HG02759 (cell line): ENCODE data around the gene TMEM163.
"Not testable (repeated sequence)": the region's sequence is repeated elsewhere in the genome, so short reads cannot be mapped to it uniquely, and the experiment has no call there.

Source experiments
- ATAC-seq: cut with Tn5 transposase; IDR thresholded peaks from one replicate; pipeline ENCODE4 v1.9.1; 2021; ENCODE audit warnings: mild to moderate bottlenecking, moderate library complexity; ENCODE audit not compliant: unreplicated experiment

Gene TMEM163

GRCh38 chr2:134583462-134583861 lies 135.3 kb downstream of the TMEM163 start:
- no peak for ATAC-seq

DNA sequence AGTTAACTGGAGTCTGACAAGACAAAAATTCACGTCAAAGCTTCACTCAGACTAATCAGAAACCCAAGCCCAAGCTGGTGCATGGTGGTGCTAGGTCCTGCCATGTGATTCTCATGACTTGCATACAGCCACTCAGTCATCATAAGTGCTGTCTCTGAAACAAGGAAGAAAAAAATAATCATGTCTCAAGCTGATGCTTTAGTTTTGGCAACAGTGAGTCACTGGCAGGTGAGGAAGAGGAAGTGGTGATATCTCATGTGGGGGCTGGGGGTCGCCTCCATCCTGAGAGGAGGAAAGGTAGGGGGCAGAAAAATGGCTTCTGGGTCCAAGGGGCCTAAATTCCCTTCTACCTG lies 136.3 kb downstream of the TMEM163 start:
- ATAC-seq = no peak

- ATAC-seq = peak; percentile 40
Observed at GRCh38 chr2:134581877-134582546, 136.8 kb downstream of the TMEM163 start.

GRCh38 chr2:134578316-134578715 lies 140.5 kb downstream of the TMEM163 start:
- no peak for ATAC-seq

DNA sequence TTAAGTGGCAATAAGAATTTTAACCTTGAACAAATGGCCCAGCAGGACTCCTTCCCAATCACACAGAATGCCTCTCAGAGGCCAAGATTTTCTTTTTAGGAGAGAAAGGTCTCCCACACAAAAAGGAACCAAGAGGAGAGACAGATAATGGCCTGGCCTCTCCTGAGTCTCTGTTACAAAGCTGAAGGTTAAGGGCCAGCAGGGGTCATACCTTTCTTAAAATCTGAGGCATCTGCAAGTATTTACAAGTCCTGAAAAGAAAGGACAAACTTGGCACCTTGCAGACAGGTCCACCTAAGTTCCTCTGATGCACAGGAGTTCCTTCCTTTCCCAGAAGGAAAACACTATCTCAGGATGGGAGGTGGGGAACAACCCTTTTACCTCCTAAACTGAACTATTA lies 142.3 kb downstream of the TMEM163 start:
- ATAC-seq = no peak

GRCh38 chr2:134575888-134576287 lies 142.9 kb downstream of the TMEM163 start:
- no peak for ATAC-seq

DNA sequence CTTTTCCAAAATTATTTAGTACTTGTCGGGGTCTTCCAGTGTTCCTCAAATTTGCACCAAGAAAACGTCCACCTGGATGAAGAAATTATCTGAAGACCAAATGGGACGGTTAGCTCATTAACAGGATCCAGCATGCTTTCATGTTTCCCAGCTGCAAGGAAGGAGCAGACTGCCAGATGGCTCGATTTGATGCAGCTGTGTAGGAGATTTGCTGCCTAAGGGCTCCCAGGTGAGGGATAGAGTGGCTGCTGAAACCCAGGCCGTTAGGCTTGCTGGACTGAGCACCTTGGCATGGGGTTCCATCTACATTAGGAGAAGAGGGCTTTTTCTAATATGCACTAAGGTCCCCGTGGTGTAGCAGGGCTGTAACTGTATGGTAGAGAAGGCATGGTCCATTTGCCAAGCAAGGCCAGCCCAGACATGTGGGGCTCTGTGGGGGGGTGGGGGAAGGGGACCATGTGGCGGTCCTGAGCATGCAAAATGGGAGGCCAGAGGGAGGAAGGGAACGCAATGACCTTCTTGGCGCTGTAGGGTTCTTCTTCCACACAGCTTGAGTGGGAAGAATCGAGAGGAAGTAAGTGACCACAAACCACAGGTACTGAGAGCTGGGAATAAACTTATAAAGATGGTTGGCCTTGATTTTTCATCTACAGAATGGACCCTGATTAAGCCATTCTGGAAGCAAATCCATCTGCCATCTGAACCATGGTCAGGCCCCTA lies 144.0 kb downstream of the TMEM163 start:
- no peak for ATAC-seq

DNA sequence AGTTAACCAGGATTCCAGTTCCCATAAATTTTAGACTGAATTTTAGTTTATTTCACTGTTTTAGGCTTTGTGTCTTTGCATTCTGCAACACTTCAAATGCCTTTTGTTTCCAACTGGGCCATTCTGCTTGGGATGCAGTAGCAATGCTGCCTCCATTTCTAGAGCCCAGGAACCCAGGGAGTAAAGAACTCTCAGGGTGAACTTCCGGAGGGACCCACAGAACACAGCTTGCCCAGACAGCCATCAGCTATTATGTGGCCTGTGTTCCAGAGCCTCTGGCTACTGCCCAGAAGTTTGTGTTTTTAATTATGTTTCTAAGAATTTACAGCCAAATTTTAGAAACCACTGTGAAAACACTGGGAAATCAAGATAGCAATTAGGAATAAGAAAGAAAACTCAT lies 145.1 kb downstream of the TMEM163 start:
- no peak for ATAC-seq

GRCh38 chr2:134573085-134573370 lies 145.8 kb downstream of the TMEM163 start:
- ATAC-seq = no peak

DNA sequence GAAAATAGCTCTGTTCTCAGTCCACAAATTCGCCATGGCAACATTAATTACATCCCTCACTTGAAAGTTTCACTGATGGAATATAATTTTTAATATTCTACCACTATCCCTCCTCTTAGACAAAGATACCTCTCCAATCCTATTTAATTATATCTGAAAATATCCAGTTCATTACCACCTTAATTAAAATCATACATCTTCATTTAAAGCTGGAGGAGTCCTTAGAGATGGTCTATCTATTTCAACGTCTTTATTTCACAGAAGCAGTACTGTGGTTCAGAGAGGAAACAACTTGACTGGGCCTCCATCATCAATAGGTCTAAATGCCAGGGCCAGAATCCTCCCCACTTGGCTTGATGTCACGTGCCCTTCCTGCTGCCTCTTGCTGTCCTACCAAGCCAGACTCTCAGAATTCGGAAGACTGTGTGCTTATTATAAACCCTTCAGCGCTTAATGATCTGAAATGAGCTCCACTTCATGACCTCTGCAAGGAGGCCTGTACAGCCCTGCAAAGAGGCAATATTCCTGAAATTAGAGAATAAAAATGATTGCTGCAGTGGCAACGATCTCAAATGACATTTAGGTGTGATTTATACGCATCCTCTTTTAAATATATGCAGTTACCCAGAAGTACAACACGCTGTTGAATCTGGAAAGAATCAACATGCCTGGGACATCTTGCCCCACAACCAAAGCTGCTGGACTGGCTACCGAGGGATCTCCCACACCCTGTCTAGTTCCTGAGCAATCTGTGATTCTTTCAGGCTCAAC lies 146.3 kb downstream of the TMEM163 start:
- no peak for ATAC-seq

- ATAC-seq = no peak
Observed at GRCh38 chr2:134570676-134571075, 148.1 kb downstream of the TMEM163 start.

DNA sequence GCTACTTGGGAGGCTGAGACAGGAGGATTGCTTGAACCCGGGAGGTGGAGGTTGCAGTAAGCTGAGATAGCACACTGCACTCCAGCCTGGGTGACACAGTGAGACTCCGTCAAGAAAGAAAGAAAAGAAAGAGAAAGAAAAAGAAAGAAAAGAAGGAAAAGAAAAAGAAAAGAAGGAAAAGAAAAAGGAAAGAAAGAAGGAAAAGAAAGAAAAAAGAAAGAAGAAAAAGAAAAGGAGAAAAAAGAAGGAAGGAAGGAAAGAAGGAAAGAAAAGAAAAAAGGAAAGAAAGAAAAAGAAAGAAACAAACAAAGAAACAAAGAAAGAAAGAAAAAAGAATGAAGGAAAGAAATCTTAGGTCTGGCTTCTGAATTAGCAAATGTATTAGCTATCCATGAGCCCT lies 150.4 kb downstream of the TMEM163 start:
- ATAC-seq = no peak

GRCh38 chr2:134567666-134568065 lies 151.1 kb downstream of the TMEM163 start:
- no peak for ATAC-seq

GRCh38 chr2:134564955-134565354 lies 153.8 kb downstream of the TMEM163 start:
- not testable (repeated sequence) for ATAC-seq

- ATAC-seq = no peak
Observed at GRCh38 chr2:134564549-134564948, 154.3 kb downstream of the TMEM163 start.

DNA sequence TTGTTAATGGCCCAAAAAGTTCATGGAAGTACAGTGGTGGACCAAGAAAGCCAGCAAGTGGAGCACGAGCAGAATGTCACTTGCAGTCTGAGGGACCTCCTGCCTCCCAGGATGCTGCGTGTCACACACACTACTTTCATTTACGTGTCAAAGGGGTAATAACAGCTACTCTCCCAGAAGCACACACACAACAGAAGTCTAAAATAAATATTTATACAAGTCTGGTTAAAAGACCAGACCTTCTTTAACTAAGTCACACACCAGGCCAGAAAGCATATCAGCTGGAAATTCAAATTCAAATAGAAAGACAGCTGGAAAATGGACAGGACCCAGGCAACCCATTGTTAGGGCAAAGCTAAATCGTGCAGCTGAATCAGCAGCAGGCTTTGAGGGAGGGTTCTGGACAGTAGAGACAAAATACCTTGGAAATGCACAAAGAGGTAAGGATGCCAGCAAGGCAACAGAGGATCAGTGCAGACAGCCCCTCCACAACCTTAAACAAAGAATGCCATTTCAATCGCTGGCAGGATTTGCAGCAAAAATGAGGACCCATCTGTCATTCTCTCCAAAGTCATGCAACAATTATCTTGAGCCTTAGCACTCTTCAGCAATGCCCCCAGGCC lies 160.5 kb downstream of the TMEM163 start:
- ATAC-seq = no peak

DNA sequence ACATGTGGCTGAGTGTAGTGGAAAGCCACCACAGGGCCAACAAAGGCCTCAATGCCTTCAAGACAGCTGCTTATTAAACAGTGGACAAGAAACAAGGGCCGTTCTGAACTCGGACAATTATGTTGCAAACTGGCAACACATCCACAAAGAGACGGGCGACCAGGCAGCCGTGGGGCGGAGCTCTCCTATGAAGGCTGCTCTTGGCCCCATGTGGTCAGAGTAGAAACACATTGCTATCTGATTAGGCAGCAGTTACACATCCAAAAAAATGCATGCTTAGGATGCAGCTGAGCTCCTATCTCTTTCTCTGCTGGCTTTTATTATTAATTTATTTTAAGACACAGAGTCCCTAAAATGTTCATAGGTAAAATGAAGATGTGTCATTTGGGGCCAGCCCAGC lies 163.4 kb downstream of the TMEM163 start:
- no peak for ATAC-seq

DNA sequence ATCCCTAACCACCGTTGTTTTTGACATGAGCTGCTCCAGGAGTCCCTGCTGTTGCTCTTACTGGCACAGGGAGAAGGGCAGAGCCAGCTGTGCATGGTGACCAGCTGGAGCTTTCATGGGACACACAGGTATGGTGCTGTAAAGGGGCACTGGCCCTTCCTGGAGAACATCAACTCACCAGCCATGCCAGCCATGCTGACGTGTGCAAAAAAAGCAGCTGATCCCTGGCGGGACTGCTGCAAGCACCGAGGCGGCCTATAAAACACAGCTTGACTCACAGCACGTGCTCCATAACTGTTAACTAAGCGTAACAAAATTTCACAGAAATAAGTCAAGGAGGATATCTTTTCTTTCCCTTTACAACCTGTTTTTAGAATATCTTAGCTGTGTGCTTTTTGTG lies 165.1 kb downstream of the TMEM163 start:
- ATAC-seq = no peak

GRCh38 chr2:134550566-134551164 lies 168.1 kb downstream of the TMEM163 start:
- ATAC-seq = no peak

DNA sequence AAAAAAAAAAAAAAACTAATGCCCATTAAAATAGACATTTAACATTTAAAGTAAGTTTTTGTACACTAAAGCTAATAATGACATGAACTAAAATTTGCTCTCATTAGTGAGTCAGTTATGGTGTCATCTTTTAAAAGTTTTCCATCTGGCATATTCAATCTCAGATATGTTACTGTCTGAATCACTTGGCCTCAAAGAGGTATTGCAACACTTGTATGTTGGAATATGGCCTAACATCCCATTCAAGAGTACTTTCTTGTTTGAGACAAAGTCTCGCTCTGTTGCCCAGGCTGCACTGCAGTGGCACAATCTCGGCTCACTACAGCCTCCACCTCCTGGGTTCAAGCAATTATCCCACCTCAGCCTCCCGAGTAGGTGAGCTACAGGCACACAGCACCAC lies 169.7 kb downstream of the TMEM163 start:
- ATAC-seq = no peak

DNA sequence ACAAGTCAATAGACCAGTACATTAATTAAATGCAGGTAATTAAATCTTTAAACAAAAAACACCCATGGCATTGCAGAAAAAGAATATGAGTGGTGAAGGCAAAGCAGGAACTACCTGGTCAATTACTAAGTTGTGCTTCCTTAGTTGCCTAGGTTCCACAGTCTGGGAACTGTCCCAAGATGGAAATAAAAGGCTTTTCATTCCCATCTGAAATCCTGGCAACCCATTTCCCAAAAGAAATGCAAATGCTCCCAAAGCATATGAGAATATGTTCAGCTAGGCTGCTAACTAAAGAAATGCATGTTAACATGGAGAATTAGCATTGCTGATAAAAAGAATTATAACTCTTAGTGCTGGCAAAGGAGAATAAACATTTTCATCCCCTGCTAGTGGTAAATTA lies 177.8 kb downstream of the TMEM163 start:
- no peak for ATAC-seq
